GM19328 (cell line): ENCODE data around the gene KRTAP5-10.
"Not testable (repeated sequence)": the region's sequence is repeated elsewhere in the genome, so short reads cannot be mapped to it uniquely, and the experiment has no call there.

Source experiments
- ATAC-seq: cut with Tn5 transposase; IDR thresholded peaks from one replicate; pipeline ENCODE4 v1.9.1; 2021; ENCODE audit warnings: mild to moderate bottlenecking, moderate library complexity; ENCODE audit not compliant: unreplicated experiment

Gene KRTAP5-10

GRCh38 chr11:71542382-71542781 lies 23.0 kb upstream of the KRTAP5-10 start:
- ATAC-seq = no peak

- no peak for ATAC-seq
Observed at GRCh38 chr11:71542879-71543777, 22.2 kb upstream of the KRTAP5-10 start.

- ATAC-seq = no peak
Observed at GRCh38 chr11:71543866-71544265, 21.5 kb upstream of the KRTAP5-10 start.

- ATAC-seq = no peak
Observed at GRCh38 chr11:71544525-71545214, 20.7 kb upstream of the KRTAP5-10 start.

GRCh38 chr11:71545405-71545966 lies 19.9 kb upstream of the KRTAP5-10 start:
- no peak for ATAC-seq

- ATAC-seq = no peak
Observed at GRCh38 chr11:71548120-71548519, 17.2 kb upstream of the KRTAP5-10 start, which contains the start of gene KRTAP5-9. TSS of gene KRTAP5-9 (plus strand) at chr11:71548420. CDS start at chr11:71548658, 238 bp downstream.

- no peak for ATAC-seq
Observed at GRCh38 chr11:71548716-71549151, 16.6 kb upstream of the KRTAP5-10 start.

- ATAC-seq = no peak
Observed at GRCh38 chr11:71551711-71552110, 13.7 kb upstream of the KRTAP5-10 start.

- ATAC-seq = no peak
Observed at GRCh38 chr11:71554996-71555395, 10.4 kb upstream of the KRTAP5-10 start.

- ATAC-seq = no peak
Observed at GRCh38 chr11:71555508-71555907, 9.9 kb upstream of the KRTAP5-10 start.

GRCh38 chr11:71556018-71556417 lies 9.3 kb upstream of the KRTAP5-10 start:
- no peak for ATAC-seq

GRCh38 chr11:71557257-71557656 lies 8.1 kb upstream of the KRTAP5-10 start:
- ATAC-seq = no peak

- ATAC-seq = no peak
Observed at GRCh38 chr11:71558996-71559395, 6.4 kb upstream of the KRTAP5-10 start.

GRCh38 chr11:71562120-71562519 lies 3.2 kb upstream of the KRTAP5-10 start:
- no peak for ATAC-seq

GRCh38 chr11:71563406-71563805 lies 2.0 kb upstream of the KRTAP5-10 start:
- no peak for ATAC-seq

- no peak for ATAC-seq
Observed at GRCh38 chr11:71564430-71564829, 933 bp upstream of the KRTAP5-10 start.

- no peak for ATAC-seq
Observed at GRCh38 chr11:71566081-71566620, 788 bp downstream of the KRTAP5-10 start.

GRCh38 chr11:71566626-71567599 lies 1.6 kb downstream of the KRTAP5-10 start:
- not testable (repeated sequence) for ATAC-seq

- ATAC-seq = not testable (repeated sequence)
Observed at GRCh38 chr11:71567633-71568032, 2.3 kb downstream of the KRTAP5-10 start.

- ATAC-seq = no peak
Observed at GRCh38 chr11:71568704-71569349, 3.5 kb downstream of the KRTAP5-10 start.
